SKM-1 (cell line): ENCODE measurements around the gene ARID1A.
"Not testable (repeated sequence)": the region's sequence is repeated elsewhere in the genome, so short reads cannot be mapped to it uniquely, and the experiment has no call there.

ENCODE experiments used
- DNase-seq: peaks from one replicate; lab custom pipeline; 2025; ENCODE audit not compliant: unreplicated experiment; lab: John Stamatoyannopoulos, UW

Gene ARID1A

DNA sequence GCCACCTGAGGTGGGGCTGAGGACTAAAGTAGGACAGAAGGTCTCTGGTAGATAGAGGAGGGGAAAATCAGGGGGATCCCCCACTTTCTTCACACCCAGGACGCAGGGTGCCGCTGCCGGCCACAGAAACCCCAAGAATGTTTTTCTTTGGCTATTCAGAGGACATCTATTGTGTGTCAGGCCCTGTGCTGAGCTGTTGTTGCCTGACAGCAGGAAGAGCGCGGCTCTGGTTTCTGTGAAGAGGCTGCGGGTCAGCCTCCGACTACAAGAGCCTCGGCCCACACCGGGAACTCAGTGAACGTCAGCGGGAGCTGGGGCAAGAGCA, 91.5 kb downstream of the ARID1A start:
- no peak for DNase-seq

GRCh38 chr1:26787706-26788514, 92.1 kb downstream of the ARID1A start, which contains the start of gene PIGV:
TSS of gene PIGV (plus strand) at chr1:26787950. CDS start at chr1:26790816, 2,866 bp downstream.
- DNase-seq: peak; percentile 63

DNA sequence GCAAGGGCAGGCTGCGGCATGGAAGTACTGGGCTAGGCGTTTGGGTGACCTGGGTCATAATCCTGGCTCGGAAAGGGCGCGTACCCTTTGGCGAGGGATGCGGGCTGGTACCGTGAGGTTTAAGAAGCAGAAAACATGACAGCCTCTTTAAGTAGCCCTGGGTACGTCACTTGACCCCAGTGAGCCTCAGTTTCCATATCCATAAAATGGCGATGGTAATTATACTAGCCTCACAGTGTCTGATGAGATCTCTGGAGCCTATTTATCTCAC, 92.6 kb downstream of the ARID1A start:
- no peak for DNase-seq

DNA sequence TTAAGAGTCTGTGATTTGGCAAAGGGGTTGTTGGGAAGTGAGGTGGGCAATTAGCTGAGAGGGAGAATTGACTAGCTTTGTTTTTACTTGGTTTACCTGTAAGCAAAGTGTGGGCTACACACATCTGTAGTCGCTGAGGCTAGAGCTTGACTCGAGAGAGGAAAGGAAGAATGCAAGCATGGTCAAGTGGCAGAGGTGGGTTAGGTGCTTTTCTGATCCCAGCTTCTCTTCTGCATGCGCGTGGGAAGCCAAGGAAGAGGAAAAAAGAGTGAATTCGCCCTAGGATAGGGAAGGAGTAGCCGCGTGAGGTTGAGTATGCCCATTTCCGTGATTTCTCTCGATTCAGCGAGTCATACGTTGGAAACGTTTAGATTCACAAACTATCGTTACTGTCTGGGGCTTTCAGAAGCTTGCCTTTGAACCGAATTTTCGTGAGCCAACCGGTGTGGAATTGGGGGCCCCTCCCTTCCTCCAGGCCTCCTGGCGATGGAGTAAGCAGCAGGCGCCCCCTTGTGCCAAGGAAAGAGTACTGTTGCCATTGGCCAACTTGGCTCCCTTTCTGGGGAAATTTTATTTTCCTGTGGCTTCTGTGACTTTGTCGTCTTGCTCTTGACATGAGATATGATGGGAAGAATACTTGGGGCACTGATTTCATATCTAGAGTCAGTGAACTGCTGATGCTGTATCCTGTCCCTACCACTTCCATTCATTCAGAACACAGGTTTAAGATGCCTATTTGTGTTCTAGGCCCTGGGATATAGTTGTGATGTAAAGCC, 93.2 kb downstream of the ARID1A start:
- DNase-seq: peak; percentile 72

GRCh38 chr1:26789612-26789865, 93.7 kb downstream of the ARID1A start:
- no peak for DNase-seq

GRCh38 chr1:26789931-26790330, 94.1 kb downstream of the ARID1A start:
- no peak for DNase-seq

GRCh38 chr1:26790551-26790953, 94.7 kb downstream of the ARID1A start:
- DNase-seq: no peak

- no peak for DNase-seq
These were observed 95.3 kb downstream of the ARID1A start for GRCh38 chr1:26791148-26791547.

GRCh38 chr1:26791626-26792025, 95.8 kb downstream of the ARID1A start:
- no peak for DNase-seq

GRCh38 chr1:26792924-26793323, 97.1 kb downstream of the ARID1A start:
- DNase-seq: no peak

- no peak for DNase-seq
These were observed 98.6 kb downstream of the ARID1A start for GRCh38 chr1:26794391-26794790.

GRCh38 chr1:26797627-26798026, 101.8 kb downstream of the ARID1A start:
- DNase-seq: no peak

- DNase-seq: no peak
These were observed 103.8 kb downstream of the ARID1A start for GRCh38 chr1:26799479-26800142.

- DNase-seq: not testable (repeated sequence)
These were observed 108.1 kb downstream of the ARID1A start for GRCh38 chr1:26803932-26804331.

DNA sequence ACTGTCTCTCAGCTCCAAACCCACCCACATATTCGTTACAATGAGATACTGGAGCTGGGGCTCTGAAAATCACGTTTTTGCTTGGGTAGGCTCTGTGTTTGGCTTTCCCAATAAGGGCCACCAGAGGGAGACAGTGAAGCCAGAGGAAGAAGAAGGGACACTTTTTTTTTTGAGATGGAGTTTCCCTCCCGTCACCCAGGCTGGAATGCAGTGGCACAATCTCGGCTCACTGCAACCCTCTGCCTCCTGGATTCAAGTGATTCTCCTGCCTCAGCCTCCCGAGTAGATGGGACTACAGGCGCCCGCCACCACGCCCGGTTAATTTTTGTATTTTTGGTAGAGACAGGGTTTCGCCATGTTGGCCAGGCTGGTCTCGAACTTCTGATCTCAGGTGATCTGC, 114.3 kb downstream of the ARID1A start:
- DNase-seq: peak; percentile 34

DNA sequence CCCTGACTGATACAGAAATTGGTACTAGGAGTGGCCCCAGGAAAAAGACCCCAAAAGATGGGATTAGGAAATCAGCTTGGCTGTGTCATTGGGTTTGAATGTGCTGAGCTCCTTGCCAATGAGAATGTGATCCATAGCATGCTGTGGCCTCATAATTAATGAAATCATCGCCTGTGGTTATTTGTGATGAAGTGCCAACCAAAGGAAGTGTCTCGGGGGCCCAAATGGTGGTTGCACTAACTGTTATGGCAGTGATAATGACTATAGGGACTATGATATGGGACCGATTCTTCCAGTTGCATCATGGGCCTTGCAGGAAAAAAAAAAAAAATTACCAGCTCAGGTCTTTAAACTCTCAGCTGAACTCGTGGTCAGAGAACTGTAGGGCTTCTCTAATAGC, 115.2 kb downstream of the ARID1A start:
- no peak for DNase-seq

- DNase-seq: no peak
These were observed 115.9 kb downstream of the ARID1A start for GRCh38 chr1:26811708-26812107.

DNA sequence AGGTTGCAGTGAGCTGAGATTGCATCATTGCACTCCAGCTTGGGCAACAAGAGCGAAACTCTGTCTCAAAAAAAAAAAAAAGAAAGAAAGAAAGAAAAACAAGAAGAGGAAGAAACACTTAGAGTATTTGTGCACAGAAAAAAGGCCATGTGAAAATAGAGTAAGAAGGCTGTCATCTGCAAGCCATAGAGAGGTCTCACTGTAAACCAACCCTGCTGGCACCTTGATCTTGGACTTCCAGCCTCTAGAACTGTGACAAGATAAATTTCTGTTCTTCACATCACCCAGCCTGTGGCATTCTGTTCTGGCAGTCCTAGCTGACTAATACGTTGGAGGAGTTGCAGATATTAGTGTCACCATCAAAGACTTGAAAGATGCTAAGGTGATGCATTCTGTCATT, 118.6 kb downstream of the ARID1A start:
- DNase-seq: no peak

DNA sequence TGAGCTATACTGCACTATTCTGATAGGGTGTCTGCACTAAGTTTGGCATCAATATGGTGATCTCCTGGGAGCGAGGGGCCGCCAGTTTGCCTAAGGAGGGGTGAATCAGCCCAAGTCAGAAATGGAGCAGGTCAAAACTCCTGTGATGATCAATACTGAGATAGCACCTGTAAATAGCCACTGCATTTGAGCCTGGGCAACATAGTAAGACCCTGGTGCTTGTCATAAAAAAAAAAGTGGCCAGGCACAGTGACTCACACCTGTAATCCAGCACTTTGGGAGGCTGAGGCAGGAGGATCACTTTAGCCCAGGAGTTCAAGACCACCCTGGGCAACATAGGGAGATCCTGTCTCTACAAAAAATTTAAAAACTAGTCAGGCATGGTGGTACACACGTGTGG, 119.1 kb downstream of the ARID1A start:
- no peak for DNase-seq

- DNase-seq: peak; percentile 95
These were observed 125.0 kb downstream of the ARID1A start for GRCh38 chr1:26820784-26821269.

DNA sequence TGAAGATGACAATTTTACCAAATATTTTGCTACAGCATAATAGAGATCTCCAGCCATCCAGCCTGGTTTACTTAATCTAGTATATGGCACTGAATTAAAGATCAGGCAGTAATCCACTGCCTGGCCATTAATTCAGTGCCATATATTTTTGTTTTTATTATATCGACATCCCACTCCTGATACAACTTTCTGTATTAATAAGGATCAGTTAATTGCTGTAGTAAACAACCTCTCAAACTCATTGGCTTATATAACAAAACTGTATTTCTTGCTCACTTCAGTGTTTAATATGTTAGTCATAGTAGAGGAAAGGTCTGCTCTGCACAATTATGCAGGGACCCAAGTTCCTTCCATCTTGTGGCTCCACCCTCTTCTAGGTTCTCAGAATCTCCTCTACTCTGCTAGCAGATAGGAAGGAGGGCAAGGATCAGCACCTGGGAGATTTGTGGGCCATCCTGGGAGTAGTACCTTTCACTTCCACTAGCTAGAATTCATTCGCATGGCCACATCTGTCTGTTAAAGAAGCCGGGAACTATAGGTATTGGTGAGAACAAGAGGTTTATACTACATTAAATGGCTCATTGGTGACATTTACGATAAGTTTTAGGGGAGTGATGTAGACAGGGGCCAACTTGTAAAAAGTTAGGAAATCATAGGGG, 127.1 kb downstream of the ARID1A start:
- DNase-seq: no peak

DNA sequence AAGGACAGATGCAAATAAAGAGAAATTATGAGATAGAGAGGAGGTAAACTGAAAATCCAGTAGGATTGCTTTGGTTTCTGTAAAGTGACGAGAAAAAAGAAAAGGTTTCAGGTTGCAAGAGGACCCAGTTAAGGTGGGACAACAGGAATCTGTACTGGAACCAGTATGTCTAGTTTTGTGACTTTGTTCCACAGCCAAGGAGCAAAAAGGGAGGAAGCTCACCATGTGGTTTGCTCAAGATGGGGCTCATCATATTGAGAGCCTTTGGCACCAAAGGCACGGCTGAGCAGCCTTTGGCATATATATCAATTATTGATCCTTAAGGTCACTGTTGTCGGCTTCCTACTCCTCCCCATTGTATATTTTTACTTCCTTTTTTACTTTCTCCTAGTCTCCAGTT, 128.9 kb downstream of the ARID1A start:
- DNase-seq: no peak
